PC-9 (cell line): ENCODE measurements around the gene SLC6A19. TPM values are rescaled to one million over a fixed set of nuclear protein-coding genes. Genes with fewer than 3 reads are reported as not detected.
A peak's percentile ranks its signal among the peaks of the same experiment; 100 is the strongest.

ENCODE experiments used
- BruUV-seq: library from RNA; stranded (reverse); fragments of 400-500 nt; replicated peaks from 2 replicates; lab custom pipeline; 2021; lab: Mats Ljungman, UMichigan
- CTCF ChIA-PET: fragments of 300-600 bp; sonication (Branson Sonifier 250); formaldehyde crosslinking; loops from one replicate; lab custom pipeline; 2022; ENCODE audit warnings: antibody characterized with exemption; lab: Charles Lee
- POLR2A ChIA-PET: fragments of 300-600 bp; sonication (Branson Sonifier 250); formaldehyde crosslinking; loops from one replicate; lab custom pipeline; 2022; ENCODE audit warnings: antibody characterized with exemption; ENCODE audit not compliant: unreplicated experiment; lab: Charles Lee
- DNase-seq, 2 experiments: peaks; one replicate each; pipeline versions ENCODE4 v3.0.0 to v3.0.0-alpha.2; 2015 to 2022; ENCODE audit warnings: mixed read lengths in 1 of 2
- H2AFZ ChIP-seq: fragments of 200-600 bp; sonication (generic); 2 replicates; pipeline ENCODE4 v1.8.1; 2017; ENCODE audit warnings: antibody characterized with exemption
- H3F3A ChIP-seq: fragments of 200-600 bp; sonication (generic); 2 replicates; pipeline ENCODE4 v1.8.1; 2017; ENCODE audit warnings: antibody characterized with exemption, mild to moderate bottlenecking, low read depth; ENCODE audit not compliant: insufficient read depth
- H3K27ac ChIP-seq: fragments of 200-600 bp; sonication (generic); 2 replicates; pipeline ENCODE4 v1.6.1; 2016; ENCODE audit warnings: mixed run types
- H3K27me3 ChIP-seq: fragments of 200-600 bp; sonication (generic); 2 replicates; pipeline ENCODE4 v1.6.1; 2016; ENCODE audit warnings: low read depth, mixed run types; ENCODE audit not compliant: insufficient read depth
- H3K36me3 ChIP-seq: fragments of 200-600 bp; sonication (generic); 2 replicates; pipeline ENCODE4 v1.6.1; 2016; ENCODE audit warnings: low read depth, mixed run types
- H3K4me1 ChIP-seq: fragments of 200-600 bp; sonication (generic); replicated peaks from 2 replicates; pipeline ENCODE4 v1.6.1; 2016; ENCODE audit warnings: mixed run types; ENCODE audit not compliant: insufficient read depth
- H3K4me2 ChIP-seq: fragments of 200-600 bp; sonication (generic); 2 replicates; pipeline ENCODE4 v1.6.1; 2017; ENCODE audit warnings: mixed run types
- H3K4me3 ChIP-seq: fragments of 200-600 bp; sonication (generic); 2 replicates; pipeline ENCODE4 v1.6.1; 2016; ENCODE audit warnings: mixed run types
- H3K79me2 ChIP-seq: fragments of 200-600 bp; sonication (generic); 2 replicates; pipeline ENCODE4 v1.6.1; 2017; ENCODE audit warnings: low read depth, mixed run types
- H3K9me2 ChIP-seq: fragments of 200-600 bp; sonication (generic); 2 replicates; pipeline ENCODE4 v1.8.1; 2017; ENCODE audit warnings: mild to moderate bottlenecking; ENCODE audit not compliant: insufficient read depth
- H3K9me3 ChIP-seq: fragments of 200-600 bp; sonication (generic); 2 replicates; pipeline ENCODE4 v1.8.1; 2016; ENCODE audit warnings: low read depth; ENCODE audit not compliant: insufficient read depth
- H4K20me1 ChIP-seq: fragments of 200-600 bp; sonication (generic); 2 replicates; pipeline ENCODE4 v1.8.1; 2017; ENCODE audit not compliant: insufficient read depth
- EZH2 ChIP-seq: fragments of 200-600 bp; sonication (generic); IDR thresholded peaks from 2 replicates; pipeline ENCODE4 v1.8.0; 2017; ENCODE audit warnings: antibody characterized with exemption, low read depth
- intact Hi-C: fragments of 100-400 bp; cut with micrococcal nuclease; formaldehyde crosslinking; loops from one replicate; pipeline ENCODE4 v1.10.0; 2022; ENCODE audit not compliant: unreplicated experiment
- total RNA-seq: library from RNA; stranded (reverse); gene quantifications from 2 replicates; pipeline ENCODE4 v1.2.3, GENCODE V29; 2021
- TF ChIP-seq, protein P1 (sequence below): fragments of 200-600 bp; sonication (generic); conservative IDR thresholded peaks from 2 replicates; pipeline ENCODE4 v1.6.1; 2017; ENCODE audit warnings: mixed run types, antibody characterized with exemption, mild to moderate bottlenecking, moderate library complexity

Gene SLC6A19
- total RNA-seq, 1 experiment from 2014 or later = not detected

DNA sequence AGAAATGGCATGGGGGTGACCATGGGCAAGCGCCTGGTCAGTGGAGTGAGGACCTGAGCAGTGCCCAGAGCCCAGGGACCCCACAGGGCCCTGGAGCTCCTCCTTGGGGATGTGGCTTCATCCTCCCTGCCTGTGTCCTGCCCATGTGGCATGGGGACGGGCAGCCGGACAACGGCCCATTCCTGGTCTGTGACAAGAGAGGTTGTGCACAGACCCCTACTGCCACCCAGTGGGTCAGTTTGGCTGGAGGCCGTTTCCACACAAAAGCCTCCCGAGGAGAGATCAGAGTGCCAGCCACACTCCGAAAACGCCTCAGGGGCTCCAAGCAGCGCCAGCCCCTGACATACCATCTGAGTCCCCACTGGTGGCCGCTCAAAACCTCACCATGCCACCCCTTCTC is 43.6 kb downstream of the SLC6A19 start:
- peak in 1 of 2 experiments; percentile 40 for DNase-seq
- Histone ChIP-seq H3K27ac (no peak overlapping the region), H3K4me3 (no peak overlapping the region), H3K36me3 (no peaks in the 10 kb centered on the region), H3K4me1 (no peaks in the 10 kb centered on the region), H2AFZ (no peak overlapping the region), H3K27me3 (peaks cover 98% of the 10 kb centered on the region), H3K9me3 (no peaks in the 10 kb centered on the region), H3K79me2 (no peaks in the 10 kb centered on the region), H3K9me2 (no peaks in the 10 kb centered on the region), H3K4me2 (no peak overlapping the region), H3F3A (no peaks in the 10 kb centered on the region), H4K20me1 (no peaks in the 10 kb centered on the region; the same call in 1 of the 2 replicates)
- CTCF ChIA-PET = no interaction called here
- POLR2A ChIA-PET = no interaction called here
- TF ChIP-seq EZH2 = no peak
- TF ChIP-seq, protein P1, sequence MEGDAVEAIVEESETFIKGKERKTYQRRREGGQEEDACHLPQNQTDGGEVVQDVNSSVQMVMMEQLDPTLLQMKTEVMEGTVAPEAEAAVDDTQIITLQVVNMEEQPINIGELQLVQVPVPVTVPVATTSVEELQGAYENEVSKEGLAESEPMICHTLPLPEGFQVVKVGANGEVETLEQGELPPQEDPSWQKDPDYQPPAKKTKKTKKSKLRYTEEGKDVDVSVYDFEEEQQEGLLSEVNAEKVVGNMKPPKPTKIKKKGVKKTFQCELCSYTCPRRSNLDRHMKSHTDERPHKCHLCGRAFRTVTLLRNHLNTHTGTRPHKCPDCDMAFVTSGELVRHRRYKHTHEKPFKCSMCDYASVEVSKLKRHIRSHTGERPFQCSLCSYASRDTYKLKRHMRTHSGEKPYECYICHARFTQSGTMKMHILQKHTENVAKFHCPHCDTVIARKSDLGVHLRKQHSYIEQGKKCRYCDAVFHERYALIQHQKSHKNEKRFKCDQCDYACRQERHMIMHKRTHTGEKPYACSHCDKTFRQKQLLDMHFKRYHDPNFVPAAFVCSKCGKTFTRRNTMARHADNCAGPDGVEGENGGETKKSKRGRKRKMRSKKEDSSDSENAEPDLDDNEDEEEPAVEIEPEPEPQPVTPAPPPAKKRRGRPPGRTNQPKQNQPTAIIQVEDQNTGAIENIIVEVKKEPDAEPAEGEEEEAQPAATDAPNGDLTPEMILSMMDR = peak; percentile 57
- intact Hi-C loops = loop anchor here (1.0 kb wide), 2 partner anchors 77 to 322 kb away; no protein-coding TSS in a partner anchor
- no TSS peak for BruUV-seq

DNA sequence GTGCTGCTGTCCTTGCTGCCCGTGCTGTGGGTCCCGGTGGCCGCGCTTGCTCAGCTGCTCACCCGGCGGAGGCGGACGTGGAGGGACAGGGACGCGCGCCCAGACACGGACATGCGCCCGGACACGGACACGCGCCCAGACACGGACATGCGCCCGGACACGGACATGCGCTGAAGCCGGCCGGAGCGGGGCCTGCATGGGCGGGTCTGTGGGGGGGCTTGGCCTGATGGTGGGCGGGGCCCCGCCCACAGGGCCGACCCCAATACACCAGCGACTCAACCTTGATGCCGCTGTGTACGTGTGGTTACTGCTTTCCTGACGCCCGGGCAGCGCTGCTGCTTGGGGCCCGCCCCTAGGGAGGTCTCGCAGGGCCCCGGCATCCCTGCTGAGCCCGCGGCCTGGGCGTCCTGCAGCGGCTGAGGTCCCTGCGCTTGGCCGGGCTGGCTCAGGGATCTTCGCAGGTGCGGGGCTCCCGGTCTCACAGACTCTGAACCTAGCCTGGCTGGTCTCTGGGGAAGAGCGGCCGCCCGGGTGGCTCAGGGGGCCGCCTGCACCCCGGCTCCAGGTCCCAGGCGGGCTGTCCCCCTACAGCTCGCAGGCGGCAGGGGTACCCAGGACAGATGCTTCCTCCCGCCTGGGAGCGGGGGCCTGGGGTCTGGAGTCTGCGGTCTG is 44.6 kb downstream of the SLC6A19 start:
- Histone ChIP-seq H4K20me1 (no peaks in the 10 kb centered on the region; the same call in 1 of the 2 replicates), H3K9me3 (no peaks in the 10 kb centered on the region), H2AFZ (no peak overlapping the region), H3K9me2 (no peaks in the 10 kb centered on the region), H3K79me2 (no peaks in the 10 kb centered on the region), H3K4me2 (no peak overlapping the region), H3K27me3 (peaks cover 97% of the 10 kb centered on the region), H3K4me1 (no peaks in the 10 kb centered on the region), H3K27ac (no peak overlapping the region), H3K4me3 (no peak overlapping the region), H3K36me3 (no peaks in the 10 kb centered on the region), H3F3A (no peaks in the 10 kb centered on the region)
- intact Hi-C loops = loop anchor here (1.0 kb wide), 2 partner anchors 78 to 323 kb away; no protein-coding TSS in a partner anchor
- CTCF ChIA-PET = no interaction called here
- TF ChIP-seq, protein P1 = no peak
- no peak for TF ChIP-seq EZH2
- POLR2A ChIA-PET = no interaction called here
- no TSS peak for BruUV-seq
- no peak for DNase-seq

DNA sequence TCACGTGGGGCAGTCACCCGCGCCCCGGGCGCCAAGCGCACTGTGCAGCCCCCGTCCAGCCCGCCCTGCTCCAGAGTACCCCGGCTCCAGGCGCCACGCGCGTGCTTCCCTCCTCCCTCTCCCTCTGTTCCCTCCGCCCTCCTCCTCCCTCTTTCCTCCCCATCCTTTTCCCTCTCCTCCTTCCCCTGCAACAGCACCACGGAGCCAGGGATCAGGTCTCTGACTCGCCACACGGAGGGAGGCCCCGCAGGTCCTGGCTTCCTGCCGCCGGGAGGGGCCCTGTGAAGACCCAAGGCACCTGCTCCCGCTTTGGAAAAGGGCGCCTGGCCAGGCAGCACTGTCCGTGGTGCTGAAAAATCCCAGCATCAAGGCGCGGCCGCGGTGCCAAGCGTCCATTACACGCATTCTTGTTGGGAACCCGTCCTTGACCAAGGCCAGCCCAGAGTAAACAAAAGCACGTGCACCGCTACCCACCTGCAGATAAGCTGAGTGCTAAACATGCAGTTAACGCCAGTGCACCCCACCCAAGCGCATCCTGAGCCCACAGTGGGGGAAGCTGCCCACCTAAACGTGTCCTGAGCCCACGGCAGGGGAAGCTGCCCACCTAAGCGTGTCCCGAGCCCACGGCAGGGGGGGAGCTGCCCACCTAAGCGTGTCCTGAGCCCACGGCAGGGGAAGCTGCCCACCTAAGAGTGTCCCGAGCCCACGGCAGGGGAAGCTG is 45.5 kb downstream of the SLC6A19 start:
- H3K4me2 ChIP-seq = no peak overlapping the region
- H3F3A ChIP-seq = no peaks in the 10 kb centered on the region
- no TSS peak for BruUV-seq
- H3K4me1 ChIP-seq = no peaks in the 10 kb centered on the region
- no peaks in the 10 kb centered on the region for H3K9me3 ChIP-seq
- H4K20me1 ChIP-seq = no peaks in the 10 kb centered on the region; the same call in 1 of the 2 replicates
- H2AFZ ChIP-seq = no peak overlapping the region
- TF ChIP-seq EZH2 = no peak
- TF ChIP-seq, protein P1 = no peak
- no peaks in the 10 kb centered on the region for H3K9me2 ChIP-seq
- H3K27me3 ChIP-seq = peaks cover 94% of the 10 kb centered on the region
- H3K79me2 ChIP-seq = no peaks in the 10 kb centered on the region
- H3K4me3 ChIP-seq = no peak overlapping the region
- H3K36me3 ChIP-seq = no peaks in the 10 kb centered on the region
- intact Hi-C loops = no loop called here
- peak in 1 of 2 experiments; percentile 58 for DNase-seq
- ChIA-PET POLR2A (no interaction called here), CTCF (no interaction called here)
- no peak overlapping the region for H3K27ac ChIP-seq
